Right ventricle myocardium inferior (tissue), 1 donor: ENCODE results near the gene JUND. TPM values are rescaled to one million over a fixed set of nuclear protein-coding genes. Genes with fewer than 3 reads are reported as not detected.
A peak's percentile ranks its signal among the peaks of the same experiment; 100 is the strongest.

Source experiments
- ATAC-seq: fragments of 200-7000 bp; cut with Tn5 transposase; one replicate; pipeline ENCODE4 v1.9.1; 2020; ENCODE audit warnings: mild to moderate bottlenecking, moderate library complexity
- DNase-seq: peaks from one replicate; pipeline ENCODE4 v3.0.0; 2021; ENCODE audit errors: missing footprints
- intact Hi-C: fragments of 100-400 bp; cut with DNase I; formaldehyde crosslinking; loops from one replicate; pipeline ENCODE4 v1.11.0; 2022
- total RNA-seq: library from RNA; stranded (reverse); fragmentation: NEBNext Ultra II Directional; extraction: Animal tissue kit (Norgen Biotek cat#: 25700); gene quantifications from one replicate; pipeline ENCODE4 v1.2.1, GENCODE V29; 2021
- donor health status: DM: no; HTN: yes; CAD: no; lungs with severe emphysema.

JUND gene
- total RNA-seq, 1 donor from 2014 or later: 113 TPM

DNA sequence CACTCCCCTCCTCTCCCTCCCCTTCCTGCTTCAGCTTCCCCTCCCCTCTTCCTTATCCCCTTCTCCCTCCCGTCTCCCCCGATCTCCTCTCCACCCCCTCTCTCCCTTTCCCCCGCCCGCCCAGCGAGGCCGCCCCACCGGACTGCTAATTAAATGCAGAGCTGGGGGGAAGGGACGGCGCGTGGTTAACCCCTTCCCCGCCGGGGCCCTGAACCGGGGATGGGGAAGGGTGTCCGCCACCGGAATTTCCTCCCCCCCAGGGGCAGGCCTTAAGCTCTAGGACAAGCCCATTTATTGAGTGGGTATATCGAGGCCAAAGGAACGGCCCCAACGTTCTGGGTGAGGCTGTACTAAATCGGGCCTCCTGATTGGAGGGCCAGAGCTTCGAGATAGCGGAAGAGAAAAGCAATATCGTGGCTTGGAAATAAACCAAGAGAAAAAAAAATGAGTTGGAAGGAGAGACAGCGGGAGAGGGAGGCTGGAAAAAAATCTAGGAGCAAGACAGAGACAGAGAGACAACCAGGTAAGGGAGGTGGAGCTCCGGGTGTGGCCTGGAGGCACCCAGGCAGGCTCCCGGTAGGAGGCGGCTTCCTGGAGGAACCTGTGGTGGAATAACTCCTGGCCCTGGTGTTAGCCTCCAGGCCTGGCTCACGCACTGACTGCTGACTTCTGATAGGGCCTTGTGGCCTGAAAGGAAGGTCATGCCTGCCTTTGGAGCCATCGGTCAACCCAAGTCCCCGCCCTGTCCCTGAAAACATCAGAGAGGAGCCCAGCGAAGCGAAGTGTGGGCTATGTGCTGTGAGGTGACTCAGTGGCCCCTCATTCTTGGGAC is 11.6 kb upstream of the JUND start:
- DNase-seq (peak; percentile 93), ATAC-seq (peak; percentile 77)
- intact Hi-C loops: loop anchor here (1.0 kb wide), 1 partner anchor 11 kb away; no protein-coding TSS in a partner anchor

DNA sequence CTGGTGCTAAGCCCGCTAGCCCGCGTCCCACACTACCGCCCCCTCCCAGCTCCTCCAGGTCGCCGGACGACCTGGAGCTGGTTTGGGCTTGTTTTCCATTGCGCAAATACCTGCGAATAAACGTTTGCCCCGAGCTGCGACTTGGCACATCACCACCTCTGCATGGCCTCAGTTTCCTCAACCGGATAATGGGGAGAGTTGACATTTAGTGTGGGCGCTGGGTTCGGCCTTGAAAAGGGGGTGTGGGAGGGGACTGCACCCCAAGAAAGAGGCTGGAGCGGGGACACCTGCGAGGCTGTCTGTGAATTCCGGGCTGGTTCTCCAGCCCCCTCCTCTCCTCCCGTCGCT is 11.0 kb upstream of the JUND start:
- intact Hi-C loops: loop anchor here (1.0 kb wide), 1 partner anchor 10 kb away; no protein-coding TSS in a partner anchor
- ATAC-seq (no peak), DNase-seq (no peak)

DNA sequence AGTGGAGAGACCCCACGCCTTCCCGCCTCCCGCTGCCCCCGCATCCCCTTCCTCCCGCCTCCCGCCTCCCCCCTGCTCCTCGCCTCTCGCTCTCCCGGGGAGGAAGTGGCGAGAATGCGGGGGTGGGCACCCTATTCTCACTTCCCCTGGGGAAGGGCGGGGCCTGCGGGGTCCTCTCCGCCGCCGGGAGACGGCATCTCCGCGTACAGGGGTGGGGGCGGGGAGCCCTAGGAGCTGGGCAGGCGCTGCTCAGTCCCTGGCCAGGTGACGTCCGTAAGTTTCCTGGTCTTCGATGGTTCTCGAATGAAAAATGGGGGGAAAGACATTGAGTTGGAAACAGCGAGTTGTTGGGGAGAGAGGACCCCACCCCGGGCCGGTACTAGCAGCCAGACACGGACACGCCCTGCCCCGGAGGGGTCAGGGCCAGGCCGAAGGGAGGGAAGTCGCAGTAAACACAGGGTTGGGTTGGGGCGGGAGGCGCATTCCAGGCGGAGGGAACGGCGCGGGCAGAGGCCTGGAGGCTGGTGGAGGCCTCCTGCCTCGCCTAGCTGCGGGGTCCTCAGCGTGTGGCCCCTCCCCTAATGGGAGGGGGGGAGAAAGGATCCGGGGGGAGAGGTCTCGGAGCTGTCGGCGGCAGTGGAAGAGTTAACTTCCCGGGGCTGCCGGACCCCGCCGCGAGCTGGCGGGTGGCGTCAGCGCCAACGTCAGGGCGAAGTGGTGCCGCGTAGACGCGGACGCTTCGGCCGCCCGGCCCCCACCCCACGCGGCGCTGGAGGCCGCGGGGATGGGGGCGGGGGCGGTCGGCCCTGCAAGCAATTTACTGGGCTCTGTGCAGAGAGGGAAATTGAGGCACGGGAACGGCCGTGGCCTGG is 10.4 kb upstream of the JUND start:
- DNase-seq: peak; percentile 94
- peak; percentile 81 for ATAC-seq
- intact Hi-C loops: loop anchor here (1.0 kb wide), 1 partner anchor 10 kb away; no protein-coding TSS in a partner anchor

DNA sequence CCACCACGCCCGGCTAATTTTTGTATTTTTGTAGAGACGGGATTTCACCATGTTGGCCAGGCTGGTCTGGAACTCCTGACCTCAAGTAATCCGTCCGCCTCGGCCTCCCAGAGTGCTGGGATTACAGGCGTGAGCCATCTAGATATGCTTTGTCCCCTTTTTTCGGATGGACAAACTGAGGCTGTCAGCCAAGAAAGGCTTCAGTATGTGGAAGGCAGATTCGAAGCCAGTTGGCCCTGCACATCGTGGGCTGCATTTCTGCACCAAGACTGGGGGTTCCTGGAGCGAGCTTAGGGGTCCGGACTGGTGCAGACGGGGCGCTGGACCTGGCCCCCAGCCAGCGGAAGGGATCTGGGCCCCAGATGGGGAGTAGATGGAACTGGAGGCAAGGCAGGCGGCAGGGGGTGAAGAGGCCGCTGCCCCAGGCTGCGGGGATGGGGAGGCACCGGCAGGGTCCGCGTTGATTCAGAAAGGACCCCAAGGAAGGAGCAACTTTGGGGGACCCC is 9.7 kb upstream of the JUND start:
- no peak for DNase-seq
- intact Hi-C loops: no loop called here

DNA sequence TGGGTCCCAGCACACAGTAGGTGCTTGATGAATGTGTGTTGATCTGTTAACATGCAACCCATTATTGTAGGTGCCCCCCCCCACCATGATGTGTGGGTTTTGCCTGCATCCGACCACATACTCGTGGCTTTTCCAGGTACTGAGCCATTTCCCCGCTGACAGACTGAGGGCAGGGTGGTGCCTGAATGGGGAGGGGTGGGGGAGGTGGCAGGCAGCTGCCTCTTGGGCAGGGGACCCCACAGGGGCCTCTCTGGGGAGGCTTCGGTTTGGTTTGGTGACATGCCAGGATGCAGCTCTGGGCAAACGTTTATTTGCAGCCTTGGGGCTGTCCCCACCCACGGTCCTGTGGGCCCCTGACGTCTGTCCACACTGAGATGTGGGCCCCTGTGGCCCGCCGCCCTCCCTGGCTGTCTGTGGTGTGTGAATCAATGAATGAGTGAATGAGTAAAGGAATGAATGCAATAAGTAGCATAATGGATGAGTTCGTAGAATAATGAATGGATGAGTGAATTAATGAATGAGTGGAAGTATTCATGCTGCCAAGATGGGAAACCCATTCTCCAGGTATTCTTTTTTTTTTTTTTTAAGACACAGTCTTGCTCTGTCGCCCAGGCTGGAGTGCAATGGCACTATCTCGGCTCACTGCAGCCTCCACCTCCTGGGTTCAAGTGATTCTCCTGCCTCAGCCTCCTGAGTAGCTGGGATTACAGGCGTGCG is 9.0 kb upstream of the JUND start:
- intact Hi-C loops: no loop called here
- DNase-seq: no peak
- no peak for ATAC-seq

More for the DNA sequence above, 9.7 kb upstream of the JUND start:
- no peak for ATAC-seq

DNA sequence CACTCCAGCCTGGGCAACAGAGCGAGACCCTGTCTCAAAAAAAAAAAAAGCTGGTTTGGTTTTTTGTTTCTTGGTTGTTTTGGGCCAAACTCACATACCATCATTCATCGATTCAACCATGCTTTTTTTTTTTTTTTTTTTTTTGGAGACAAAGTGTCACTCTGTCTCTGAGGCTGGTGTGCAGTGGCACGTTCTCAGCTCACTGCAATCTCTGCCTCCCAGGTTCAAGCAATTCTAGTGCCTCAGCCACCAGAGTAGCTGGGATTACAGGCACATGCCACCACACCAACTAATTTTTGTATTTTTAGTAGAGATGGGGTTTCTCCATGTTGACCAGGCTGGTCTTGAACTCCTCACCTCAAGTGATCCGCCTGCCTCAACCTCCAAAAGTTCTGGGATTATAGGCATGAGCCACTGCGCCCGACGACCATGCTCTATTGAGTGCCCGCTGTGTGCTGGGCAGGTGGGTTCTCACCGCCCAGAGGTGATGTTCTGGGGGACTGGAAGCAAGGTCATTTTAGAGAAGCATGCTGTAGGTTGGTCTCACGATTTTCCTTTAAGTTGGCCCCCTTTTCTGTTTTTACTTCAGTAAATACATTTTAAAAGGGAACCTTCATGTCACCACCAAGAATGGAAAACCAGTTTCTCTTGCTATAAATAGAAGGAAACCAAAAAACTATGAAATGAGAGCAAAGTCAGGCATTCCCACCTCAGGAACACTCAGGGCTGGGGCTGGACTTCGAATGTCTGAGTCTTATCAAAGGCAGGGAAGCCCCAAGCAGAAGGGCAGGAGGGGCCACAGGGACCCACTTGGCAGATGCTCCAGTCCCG is 8.3 kb upstream of the JUND start:
- no peak for ATAC-seq
- DNase-seq: no peak
- intact Hi-C loops: no loop called here

DNA sequence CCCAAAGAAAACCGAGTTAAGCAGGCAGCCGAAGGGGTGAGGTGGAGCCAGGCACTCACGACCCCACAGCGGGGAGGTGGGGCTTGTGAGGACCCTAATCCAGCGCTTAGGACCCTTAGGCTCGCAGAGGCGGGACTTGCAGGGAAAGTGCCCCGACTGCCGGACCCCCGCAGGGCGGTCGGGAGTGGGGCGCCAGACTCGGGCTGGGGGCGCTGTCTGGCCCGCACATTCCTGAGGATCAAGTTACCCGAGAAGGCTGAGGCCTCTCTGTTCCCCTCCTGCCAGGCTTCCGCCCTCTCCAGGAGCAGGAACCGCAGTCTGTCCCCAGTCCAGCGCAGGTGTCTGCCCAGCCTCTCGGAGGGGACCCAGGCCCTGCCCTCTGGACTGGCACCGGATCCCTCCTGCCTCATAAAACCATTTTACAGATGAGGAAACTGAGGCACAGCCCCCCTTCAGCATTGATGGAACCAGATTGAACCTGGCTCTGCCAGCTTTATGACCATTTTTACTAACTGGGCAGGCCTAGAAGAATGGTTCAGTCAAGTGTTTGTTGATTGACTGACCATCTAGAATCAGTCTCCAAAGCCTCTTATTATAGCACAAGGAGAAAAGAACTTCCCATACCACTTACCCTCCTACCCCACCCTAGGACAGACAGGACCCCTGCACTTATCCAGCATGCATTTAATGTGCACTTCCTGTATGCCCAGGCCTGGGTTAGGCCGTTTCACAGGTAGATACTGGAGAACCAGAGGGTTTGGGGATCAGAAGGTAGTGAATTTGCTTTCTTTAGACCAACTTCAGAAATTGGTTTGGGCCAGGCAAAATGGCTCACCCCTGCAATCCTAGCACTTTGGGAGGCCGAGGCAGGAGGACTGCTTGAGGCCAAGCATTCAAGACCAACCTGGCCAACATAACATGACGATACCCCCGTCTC is 6.7 kb upstream of the JUND start:
- intact Hi-C loops: no loop called here
- ATAC-seq: no peak
- no peak for DNase-seq

DNA sequence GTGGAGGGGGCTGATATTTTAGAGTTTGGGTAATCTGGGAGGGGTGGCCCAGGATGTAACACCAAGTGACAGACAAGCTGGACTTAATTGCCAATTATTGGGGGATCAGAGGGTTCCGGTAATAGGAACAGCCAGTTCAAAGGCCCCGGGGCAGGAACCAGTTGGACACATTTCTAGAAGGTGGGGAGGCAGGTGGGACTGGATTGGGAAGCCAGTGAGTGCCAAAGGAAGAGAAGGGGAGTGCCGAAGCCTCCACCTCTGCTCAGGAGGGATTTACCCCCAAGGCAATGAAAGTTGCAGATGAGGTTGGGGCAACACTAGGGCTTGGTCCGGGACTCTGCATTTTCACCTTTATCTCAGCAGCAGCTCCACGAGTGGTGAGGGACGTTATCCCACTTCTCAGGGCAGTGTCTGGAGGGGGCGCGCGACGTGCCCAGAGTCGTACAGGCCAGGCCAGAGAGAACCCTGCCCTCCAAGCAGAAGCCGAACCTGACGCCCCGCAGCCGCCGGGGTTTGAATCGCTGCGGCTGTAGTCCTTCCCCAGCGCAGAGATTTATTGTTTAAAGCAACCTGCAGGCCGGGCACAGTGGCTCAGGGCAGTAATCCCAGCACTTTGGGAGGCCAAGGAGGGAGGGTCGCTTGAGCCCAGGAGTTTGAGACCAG is 5.7 kb upstream of the JUND start:
- intact Hi-C loops: no loop called here
- DNase-seq (no peak), ATAC-seq (no peak)

DNA sequence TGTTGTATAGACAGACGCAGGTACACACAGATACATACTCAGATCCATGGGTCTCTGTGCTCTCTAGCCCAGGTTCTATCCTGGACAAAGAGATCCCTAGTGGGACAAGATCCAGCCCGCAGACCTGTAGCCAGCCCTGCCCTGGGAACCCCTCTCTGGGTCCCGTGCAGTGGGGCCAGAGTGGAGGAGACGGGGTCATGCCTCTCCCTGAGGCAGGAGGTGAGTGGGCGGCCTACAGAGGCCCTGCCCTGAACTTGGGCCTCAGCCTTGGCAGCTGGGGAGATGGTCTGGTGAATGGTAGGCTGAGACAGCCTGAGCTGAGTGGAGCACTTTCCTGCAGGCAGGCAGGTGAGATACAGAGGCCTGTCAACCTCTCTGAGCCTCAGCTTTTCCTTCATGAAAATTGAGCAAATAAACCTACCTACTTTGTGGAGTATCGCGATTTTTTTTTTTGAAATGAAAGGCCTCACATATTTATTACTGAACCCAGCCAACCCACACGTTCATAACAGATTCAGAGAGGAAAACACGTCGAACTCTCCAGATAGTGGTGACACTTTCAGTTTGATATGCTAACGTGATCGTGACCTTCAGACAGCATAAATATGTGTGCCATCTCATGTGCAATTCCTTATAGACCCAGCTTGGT is 3.4 kb upstream of the JUND start:
- intact Hi-C loops: loop anchor here (5.0 kb wide), 1 partner anchor 132 kb away; the partner anchor contains the start of gene SSBP4
- DNase-seq (no peak), ATAC-seq (no peak)

DNA sequence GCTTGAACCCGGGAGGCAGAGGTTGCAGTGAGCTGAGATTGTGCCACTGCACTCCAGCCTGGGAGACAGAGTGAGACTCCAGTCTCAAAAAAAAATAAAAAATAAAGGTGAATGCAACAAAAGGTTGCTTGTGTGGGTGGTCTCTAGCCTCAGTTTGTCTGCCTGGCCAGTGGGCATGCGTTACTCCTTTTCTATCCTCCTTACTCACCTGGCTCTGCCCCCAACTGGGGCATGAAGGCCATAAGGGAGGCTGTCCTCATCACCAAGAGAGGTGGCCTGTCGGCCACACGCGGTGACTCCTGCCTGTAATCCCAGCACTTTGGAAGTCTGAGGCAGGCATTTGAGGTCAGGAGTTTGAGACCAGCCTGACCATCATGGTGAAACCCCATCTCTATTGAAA is 1.9 kb upstream of the JUND start:
- intact Hi-C loops: loop anchor here (5.0 kb wide), 1 partner anchor 134 kb away; the partner anchor contains the start of gene SSBP4
- DNase-seq: peak; percentile 60

DNA sequence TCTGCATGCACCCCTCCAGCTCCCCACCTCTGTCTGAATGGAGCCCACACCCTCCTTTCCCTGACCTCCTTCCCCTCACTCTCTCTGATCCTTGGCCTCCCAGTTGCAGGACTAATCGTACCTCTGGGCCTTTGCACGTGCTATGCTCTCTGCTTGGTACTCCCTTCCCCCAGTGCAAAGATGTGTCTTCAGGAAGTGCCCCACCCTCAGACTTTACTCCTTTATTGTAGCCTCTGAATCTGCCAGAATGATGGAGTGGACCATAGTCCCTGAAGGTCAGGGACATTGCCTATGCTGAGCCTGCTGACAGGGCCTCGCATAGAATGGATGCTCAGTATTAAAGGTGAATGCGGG is 1.3 kb upstream of the JUND start:
- ATAC-seq (no peak), DNase-seq (no peak)

More for the DNA sequence above, 1.9 kb upstream of the JUND start:
- ATAC-seq: no peak

DNA sequence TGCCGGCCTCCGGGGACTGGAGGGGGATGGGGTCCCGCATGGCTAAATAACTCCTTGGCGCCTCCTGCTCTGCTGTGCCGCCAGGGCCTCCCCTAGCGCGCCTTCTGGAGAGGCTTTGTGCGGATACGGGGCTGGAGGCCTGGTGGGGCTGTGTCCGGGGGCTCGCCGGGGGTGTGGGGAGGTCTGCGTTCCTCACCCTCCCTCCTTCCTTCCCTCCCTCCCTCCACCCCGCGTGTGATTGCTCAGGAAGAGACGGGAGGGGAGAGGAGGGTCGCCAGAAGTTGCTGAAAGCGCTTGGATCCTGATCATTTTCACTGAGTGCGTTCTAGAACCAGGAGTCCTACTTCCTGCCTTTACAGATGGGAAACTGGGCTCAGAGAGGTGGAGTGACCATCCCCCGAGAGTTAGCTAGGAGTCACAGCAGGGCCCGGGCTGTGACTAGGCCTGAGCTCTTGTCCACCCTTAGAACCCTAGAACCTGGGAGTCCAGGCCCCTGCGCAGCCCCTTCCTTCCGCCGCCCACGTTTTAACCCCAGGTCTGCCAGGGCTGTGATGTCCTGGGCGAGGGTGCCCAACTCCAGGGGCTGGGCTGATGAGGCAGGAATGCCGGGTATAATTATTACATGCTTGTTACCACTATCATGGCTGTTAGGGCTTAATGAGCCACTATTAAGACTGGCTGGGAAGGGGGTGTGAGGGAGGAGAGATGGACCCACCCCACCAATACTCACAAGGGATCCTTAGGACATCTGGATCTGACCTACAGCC is 782 bp upstream of the JUND start:
- peak; percentile 13 for ATAC-seq
- intact Hi-C loops: loop anchor here (1.0 to 5.0 kb wide), 2 partner anchors 10 to 135 kb away; partner anchors contain the start of gene SSBP4

More for the DNA sequence above, 1.3 kb upstream of the JUND start:
- intact Hi-C loops: loop anchor here (1.0 to 5.0 kb wide), 2 partner anchors 10 to 135 kb away; partner anchors contain the start of gene SSBP4

DNA sequence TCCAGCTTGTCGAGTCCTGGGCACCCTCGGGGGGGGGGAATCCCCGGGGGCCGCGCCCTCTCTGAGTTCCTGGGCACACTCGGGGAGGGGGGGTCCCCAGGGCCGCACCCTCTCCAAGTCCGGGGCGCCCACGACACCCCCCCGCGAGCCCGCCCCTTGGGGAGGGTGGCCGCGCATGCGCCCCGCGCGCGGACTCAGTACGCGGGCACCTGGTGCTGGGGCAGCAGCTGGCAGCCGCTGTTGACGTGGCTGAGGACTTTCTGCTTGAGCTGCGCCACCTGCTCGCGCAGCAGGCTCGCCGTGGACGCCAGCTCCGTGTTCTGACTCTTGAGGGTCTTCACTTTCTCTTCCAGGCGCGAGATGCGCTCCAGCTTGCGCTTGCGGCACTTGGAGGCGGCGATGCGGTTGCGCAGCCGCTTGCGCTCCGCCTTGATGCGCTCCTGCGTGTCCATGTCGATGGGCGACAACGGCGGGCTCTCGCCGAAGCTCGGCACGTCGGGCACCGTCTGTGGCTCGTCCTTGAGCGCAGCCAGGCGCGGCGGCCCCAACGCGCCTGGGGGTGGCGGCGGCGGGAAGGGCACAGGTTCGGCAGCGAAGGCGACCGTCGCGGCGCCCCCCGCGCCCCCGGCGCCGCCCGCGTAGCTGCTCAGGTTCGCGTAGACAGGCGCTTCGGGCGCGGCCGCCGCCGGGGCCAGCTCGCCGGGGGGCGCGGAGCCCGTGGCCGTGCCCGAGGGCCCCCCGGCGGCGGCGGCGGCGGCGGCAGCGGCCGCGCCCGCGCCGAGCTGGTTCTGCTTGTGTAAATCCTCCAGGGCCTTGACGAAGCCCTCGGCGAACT is 958 bp downstream of the JUND start:
- intact Hi-C loops: loop anchor here (1.0 to 5.0 kb wide), 2 partner anchors 43 to 137 kb away; partner anchors contain the start of genes LSM4 and SSBP4
- peak; percentile 93 for DNase-seq
- peak; percentile 38 for ATAC-seq

More for the DNA sequence above, 782 bp upstream of the JUND start:
- peak; percentile 81 for DNase-seq
